Heart left ventricle (tissue), 16 donors: ENCODE measurements around the gene GABRB3. TPM values are rescaled to one million over a fixed set of nuclear protein-coding genes. Genes with fewer than 3 reads are reported as not detected.

Experiments
- ATAC-seq, 4 donors: fragments of 200-7000 bp; cut with Tn5 transposase; one replicate each; pipeline ENCODE4 v1.9.1; 2020 to 2022; ENCODE audit warnings: moderate library complexity in 4 of 4, mild to moderate bottlenecking in 3 of 4, moderate number of reproducible peaks in 1 of 4
- DNase-seq, 5 donors: peaks; one replicate each; pipeline ENCODE4 v3.0.0-alpha.2; 2020
- H3K27ac ChIP-seq, 12 donors: fragments of 200-600 bp; sonication (generic) in 4 of 12; one replicate each; pipeline versions ENCODE4 v1.5.0 to v1.8.0; 2016 to 2022; ENCODE audit warnings: mild to moderate bottlenecking in 2 of 12
- H3K27me3 ChIP-seq, 9 donors: fragments of 200-600 bp; sonication (generic) in 2 of 9; one replicate each; pipeline versions ENCODE4 v1.5.1 to v1.8.0; 2016 to 2022; ENCODE audit warnings: mild to moderate bottlenecking in 3 of 9
- H3K36me3 ChIP-seq, 9 donors: fragments of 200-600 bp; sonication (generic) in 2 of 9; one replicate each; pipeline versions ENCODE4 v1.5.0 to v1.8.0; 2018 to 2022; ENCODE audit warnings: mild to moderate bottlenecking in 2 of 9
- H3K4me1 ChIP-seq, 12 donors: fragments of 200-600 bp; sonication (generic) in 4 of 12; one replicate each; pipeline versions ENCODE4 v1.5.0 to v1.8.0; 2016 to 2022; ENCODE audit warnings: mild to moderate bottlenecking in 3 of 12
- H3K4me3 ChIP-seq, 12 donors: fragments of 200-600 bp; sonication (generic) in 4 of 12; one replicate each; pipeline versions ENCODE4 v1.5.0 to v1.8.0; 2017 to 2022; ENCODE audit warnings: mild to moderate bottlenecking in 9 of 12, moderate library complexity in 4 of 12
- H3K9me3 ChIP-seq, 12 donors: fragments of 200-600 bp; sonication (generic) in 4 of 12; one replicate each; pipeline versions ENCODE4 v1.5.0 to v1.8.0; 2016 to 2022; ENCODE audit warnings: mild to moderate bottlenecking in 1 of 12
- CTCF ChIP-seq, 12 donors: fragments of 200-600 bp; sonication (generic) in 4 of 12; IDR thresholded peaks; one replicate each; pipeline versions ENCODE4 v1.5.0 to v1.8.0; 2018 to 2022; ENCODE audit warnings: antibody characterized with exemption in 12 of 12, mild to moderate bottlenecking in 5 of 12
- POLR2A ChIP-seq, 2 donors: fragments of 450-650 bp; IDR thresholded peaks; one replicate each; pipeline ENCODE4 v1.6.1; 2017; ENCODE audit warnings: antibody characterized with exemption in 2 of 2, mild to moderate bottlenecking in 2 of 2, moderate library complexity in 2 of 2
- WGBS, 4 donors: extraction: QIAGEN DNeasy Blood & Tissue Kit in 2 of 4; methylation state at CpG; one replicate each; pipeline versions ENCODE4 v1.1.5 to v1.1.7; 2013 to 2018; 5-methylcytosine and 5-hydroxymethylcytosine counted together
- intact Hi-C, 10 donors: fragments of 100-400 bp; cut with DNase I; formaldehyde crosslinking; loops; one replicate each; pipeline versions ENCODE4 v1.11.1 to v1.14.2; 2022
- polyA plus RNA-seq, 2 donors: library from polyadenylated mRNA; stranded (reverse); fragments of 200-250 nt; gene quantifications; one replicate each; pipeline ENCODE4 v1.2.3, GENCODE V29; 2013
- total RNA-seq, 9 donors: library from RNA; depleted of rRNA in 2 of 9; stranded (reverse); fragments of >200 nt in 2 of 9; fragmentation: NEBNext Ultra II Directional in 3 of 9; extraction: Animal tissue kit (Norgen Biotek cat#: 25700) in 3 of 9; gene quantifications; one replicate each; pipeline versions ENCODE4 v1.1.0 to v1.2.4, GENCODE V29; 2016 to 2023
- donor health status: ischemic (EF 13 %, LVEDD 7.1; RV severe dilation, severe dysfunction).
- donor health status: healthy with polysubstance abuse.
- donor health status: DM: no; HTN: yes; CAD: no.
- donor health status: DM: no; HTN: no; CAD: no.
- donor health status: ischemic (EF 25% LVEDD 6.9; RV normal size, moderate dysfunction).
- donor health status: ischemic (EF 25% LVEDD 5.7; RV mildly dilated, moderate dysfunction).
- donor health status: healthy.
- donor health status: DM: yes; HTN: yes; CAD: no.
- donor health status: ischemic (EF 35%, LVEDD 5.7; RV mildly dilated, moderate dysfunction).
- donor health status: nonischemic (EF 11% LVEDD 7.7; RV severe dilation, severe dysfunction).
- donor health status: DM: yes; HTN: yes; CAD: no.
- donor health status: PGD.
- donor health status: ischemic (EF 29% LVEDD 5.4; RV normal size, mild dysfunction).
- donor health status: nonischemic (EF 23%, LVEDD 6.1; RV moderate dilation, normal function).

GABRB3 gene
- total and polyA plus RNA-seq, 11 donors, result 0.42 to 4.4 (median 1.7) TPM

- no peak for TF ChIP-seq CTCF (IDR thresholded peaks at IDR 0.05)
- no peak for TF ChIP-seq POLR2A (IDR thresholded peaks at IDR 0.05)
- H3K9me3 ChIP-seq, result peaks cover 0 to 7% (median 0%) of the 10 kb centered on the region in 12 donors
- no peak for DNase-seq
- no peak overlapping the region for H3K4me3 ChIP-seq
- H3K27me3 ChIP-seq, result no peaks in the 10 kb centered on the region
- 13 to 22% (median 16%) methylated on average over 1 of the region's 1 CpG for WGBS, 4 donors
- no peaks in the 10 kb centered on the region for H3K36me3 ChIP-seq
- H3K4me1 ChIP-seq, result no peaks in the 10 kb centered on the region
- intact Hi-C loops, result no loop called here
- ATAC-seq, result no peak
- no peak overlapping the region for H3K27ac ChIP-seq
Observed at GRCh38 chr15:26702381-26702780, 70.5 kb downstream of the GABRB3 start.

- H3K4me1 ChIP-seq, result no peaks in the 10 kb centered on the region
- no peak overlapping the region for H3K4me3 ChIP-seq
- ATAC-seq (no peak), DNase-seq (no peak)
- no peaks in the 10 kb centered on the region for H3K36me3 ChIP-seq
- H3K27ac ChIP-seq, result no peak overlapping the region
- 57 to 59% (median 58%) methylated on average over 5 of the region's 5 CpGs for WGBS, 4 donors
- no peak for TF ChIP-seq CTCF (IDR thresholded peaks at IDR 0.05)
- TF ChIP-seq POLR2A (IDR thresholded peaks at IDR 0.05), result no peak
- peaks cover 0 to 32% (median 6%) of the 10 kb centered on the region in 12 donors for H3K9me3 ChIP-seq
- H3K27me3 ChIP-seq, result no peaks in the 10 kb centered on the region
- intact Hi-C loops, result no loop called here
Observed at GRCh38 chr15:26698555-26698954, 74.3 kb downstream of the GABRB3 start.

GRCh38 chr15:26697913-26698312 is 75.0 kb downstream of the GABRB3 start:
- Histone ChIP-seq H3K27ac (no peak overlapping the region), H3K36me3 (no peaks in the 10 kb centered on the region), H3K4me1 (no peaks in the 10 kb centered on the region), H3K27me3 (no peaks in the 10 kb centered on the region), H3K4me3 (no peak overlapping the region), H3K9me3 (peaks cover 0 to 33% (median 6%) of the 10 kb centered on the region in 12 donors)
- ATAC-seq (no peak), DNase-seq (no peak)
- no peak for TF ChIP-seq CTCF (IDR thresholded peaks at IDR 0.05)
- TF ChIP-seq POLR2A (IDR thresholded peaks at IDR 0.05), result no peak
- 60 to 69% (median 62%) methylated on average over 6 of the region's 6 CpGs for WGBS, 4 donors
- intact Hi-C loops, result no loop called here

- Histone ChIP-seq H3K4me1 (no peaks in the 10 kb centered on the region), H3K9me3 (peaks cover 0 to 26% (median 6%) of the 10 kb centered on the region in 12 donors), H3K27me3 (no peaks in the 10 kb centered on the region), H3K36me3 (no peaks in the 10 kb centered on the region), H3K4me3 (no peak overlapping the region), H3K27ac (no peak overlapping the region)
- TF ChIP-seq CTCF (IDR thresholded peaks at IDR 0.05), result no peak
- no peak for TF ChIP-seq POLR2A (IDR thresholded peaks at IDR 0.05)
- DNase-seq (no peak), ATAC-seq (no peak)
- WGBS, 4 donors, result 52 to 71% (median 63%) methylated on average over 4 of the region's 4 CpGs
- intact Hi-C loops, result no loop called here
Observed at GRCh38 chr15:26691249-26691648, 81.6 kb downstream of the GABRB3 start.
